Neural progenitor cell (in vitro differentiated cells): ENCODE data around the gene ACOXL. TPM values are rescaled to one million over a fixed set of nuclear protein-coding genes. Genes with fewer than 3 reads are reported as not detected.

Experiments used
- DNase-seq: peaks from one replicate; pipeline ENCODE4 v3.0.0-alpha.2; 2016; ENCODE audit warnings: low spot score
- H2AFZ ChIP-seq: fragments of 200-600 bp; sonication (generic); replicated peaks from 2 replicates; pipeline ENCODE4 v1.6.1; 2016; ENCODE audit warnings: antibody characterized with exemption
- H3F3A ChIP-seq: fragments of 200-600 bp; sonication (generic); 2 replicates; pipeline ENCODE4 v1.6.1; 2016; ENCODE audit warnings: antibody characterized with exemption, low read depth
- H3K27ac ChIP-seq: fragments of 200-600 bp; sonication (generic); 2 replicates; pipeline ENCODE4 v1.5.1; 2016; ENCODE audit warnings: mild to moderate bottlenecking
- H3K27me3 ChIP-seq: fragments of 200-600 bp; sonication (generic); 2 replicates; pipeline ENCODE4 v1.6.1; 2016; ENCODE audit warnings: mild to moderate bottlenecking, moderate library complexity
- H3K36me3 ChIP-seq: fragments of 200-600 bp; sonication (generic); 2 replicates; pipeline ENCODE4 v1.5.1; 2016
- H3K4me1 ChIP-seq: fragments of 200-600 bp; sonication (generic); 2 replicates; pipeline ENCODE4 v1.6.1; 2016; ENCODE audit warnings: mixed run types
- H3K4me2 ChIP-seq: fragments of 200-600 bp; sonication (generic); 2 replicates; pipeline ENCODE4 v1.6.1; 2016
- H3K4me3 ChIP-seq: fragments of 200-600 bp; sonication (generic); 2 replicates; pipeline ENCODE4 v1.5.1; 2016
- H3K79me2 ChIP-seq: fragments of 200-600 bp; sonication (generic); 2 replicates; pipeline ENCODE4 v1.6.1; 2016; ENCODE audit warnings: low read depth
- H3K9ac ChIP-seq: fragments of 200-600 bp; sonication (generic); 2 replicates; pipeline ENCODE4 v1.6.1; 2016
- H3K9me3 ChIP-seq: fragments of 200-600 bp; sonication (generic); 2 replicates; pipeline ENCODE4 v1.5.1; 2016; ENCODE audit warnings: low read depth
- H4K20me1 ChIP-seq: fragments of 200-600 bp; sonication (generic); 2 replicates; pipeline ENCODE4 v1.6.1; 2016; ENCODE audit warnings: low read depth
- H3K27ac Mint-ChIP-seq: 3 replicates; pipeline ENCODE4 v1.8.0; 2021; ENCODE audit warnings: mixed read lengths
- H3K27me3 Mint-ChIP-seq: 2 replicates; pipeline ENCODE4 v1.8.0; 2022; ENCODE audit warnings: low read depth, mild to moderate bottlenecking, inconsistent platforms, moderate library complexity, mixed read lengths; ENCODE audit not compliant: insufficient read depth
- H3K36me3 Mint-ChIP-seq: 3 replicates; pipeline ENCODE4 v1.8.0; 2021; ENCODE audit warnings: mixed read lengths
- H3K4me1 Mint-ChIP-seq: 3 replicates; pipeline ENCODE4 v1.8.0; 2021; ENCODE audit warnings: mixed read lengths
- H3K4me3 Mint-ChIP-seq: 3 replicates; pipeline ENCODE4 v1.8.0; 2021; ENCODE audit warnings: mild to moderate bottlenecking, moderate library complexity, mixed read lengths
- H3K9me3 Mint-ChIP-seq: 3 replicates; pipeline ENCODE4 v1.8.0; 2020; ENCODE audit warnings: mixed read lengths
- CTCF ChIP-seq: fragments of 200-600 bp; sonication (generic); IDR thresholded peaks from 2 replicates; pipeline ENCODE4 v1.5.1; 2017; ENCODE audit warnings: antibody characterized with exemption, mild to moderate bottlenecking
- EZH2 ChIP-seq: fragments of 200-600 bp; sonication (generic); IDR thresholded peaks from 2 replicates; pipeline ENCODE4 v1.6.1; 2017; ENCODE audit warnings: antibody characterized with exemption, mild to moderate bottlenecking, moderate library complexity
- EZH2phosphoT487 ChIP-seq: fragments of 200-600 bp; sonication (generic); IDR thresholded peaks from 2 replicates; pipeline ENCODE4 v1.6.1; 2017; ENCODE audit warnings: antibody characterized with exemption
- total RNA-seq: library from RNA; depleted of rRNA; stranded (reverse); fragments of >200 nt; gene quantifications from 2 replicates; pipeline ENCODE4 v1.2.3, GENCODE V29; 2015; ENCODE audit warnings: low replicate concordance

ACOXL gene
- total RNA-seq, 1 donor from 2014 or later = 2.9 TPM

DNA sequence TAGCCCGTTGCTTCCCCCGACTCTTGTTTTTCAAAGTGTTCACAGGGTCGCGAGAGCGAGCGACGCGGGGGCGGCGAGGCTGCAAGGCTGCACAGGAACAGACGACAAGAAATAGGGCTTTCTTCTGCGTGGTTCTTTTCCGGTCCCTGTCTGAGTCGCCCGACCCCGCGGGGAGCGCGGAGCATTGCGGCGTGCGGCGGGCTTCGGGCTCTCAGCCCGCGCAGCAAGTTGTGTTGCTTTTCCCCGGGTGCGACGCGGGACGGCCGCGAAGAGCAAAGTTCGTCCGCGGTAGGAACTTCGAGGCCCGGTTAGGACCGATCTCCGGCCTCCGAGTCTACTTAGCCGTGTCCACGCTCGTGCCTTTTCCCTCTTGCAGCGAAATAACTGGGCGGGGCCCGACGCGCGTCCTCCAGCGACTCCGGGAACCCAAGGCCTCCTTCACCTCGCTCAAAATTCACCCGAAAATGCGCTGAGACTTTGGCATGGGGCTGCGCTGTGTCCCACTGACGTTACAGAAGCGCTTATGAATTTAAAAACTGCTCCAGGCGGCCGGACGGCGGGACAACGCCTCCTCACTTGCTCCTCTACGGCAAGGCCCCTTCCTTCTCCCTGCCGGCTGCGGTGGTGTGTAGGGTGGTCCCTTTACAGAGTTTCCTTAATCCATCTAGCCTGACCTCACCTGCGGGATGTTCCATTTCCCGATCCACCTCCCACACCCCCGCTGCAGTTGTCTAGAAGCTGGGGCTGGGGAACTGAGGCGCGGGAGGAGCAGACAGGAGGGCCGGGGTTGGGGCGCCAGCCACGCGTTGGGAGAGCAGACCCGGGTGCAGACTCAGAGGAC lies 386.8 kb downstream of the ACOXL start:
- peak overlapping the region; percentile 90 for H3K4me3 Mint-ChIP-seq
- H3K27me3 ChIP-seq = peaks cover 42% of the 10 kb centered on the region

DNA sequence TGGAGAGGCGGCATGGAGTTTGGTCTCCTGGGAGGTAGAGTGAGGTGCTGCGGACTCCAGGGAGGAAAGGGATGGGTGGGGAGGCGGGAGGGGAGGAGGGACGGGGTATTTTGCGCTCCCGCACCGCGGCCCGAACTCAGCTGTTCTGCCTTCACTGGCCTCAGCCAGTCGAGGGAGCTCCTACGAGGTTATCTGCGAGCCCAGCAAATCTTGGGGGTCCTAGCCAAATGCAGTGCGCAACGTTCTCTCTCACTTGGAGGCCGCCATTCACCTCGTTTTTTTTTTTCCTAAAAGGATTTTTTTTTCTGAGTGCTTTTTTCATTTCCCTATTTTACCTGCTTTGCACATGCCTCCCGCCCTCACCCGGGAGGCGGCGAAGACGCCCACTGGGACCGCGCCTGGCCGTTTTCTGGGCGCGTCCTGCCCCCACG lies 387.5 kb downstream of the ACOXL start:
- Histone ChIP-seq H3K4me2 (peak overlapping the region; percentile 92), H3K27ac (no peak overlapping the region), H3K4me1 (peaks cover 30% of the 10 kb centered on the region), H4K20me1 (peaks cover 37% of the 10 kb centered on the region), H3K4me3 (peak overlapping the region; percentile 95), H3K79me2 (peaks cover 37% of the 10 kb centered on the region), H2AFZ (peak overlapping the region; percentile 30), H3K27me3 (peaks cover 42% of the 10 kb centered on the region), H3F3A (peaks cover 45% of the 10 kb centered on the region), H3K9ac (no peak overlapping the region), H3K9me3 (no peaks in the 10 kb centered on the region), H3K36me3 (peaks cover 10% of the 10 kb centered on the region)
- Mint-ChIP-seq H3K27me3 (peaks cover 38% of the 10 kb centered on the region), H3K4me1 (peaks cover 26% of the 10 kb centered on the region), H3K36me3 (peaks cover 7% of the 10 kb centered on the region), H3K4me3 (peak overlapping the region; percentile 90), H3K27ac (no peak overlapping the region), H3K9me3 (no peaks in the 10 kb centered on the region)
- DNase-seq = peak; percentile 61
- TF ChIP-seq CTCF (no peak), EZH2phosphoT487 (no peak), EZH2 (no peak)

More for the DNA sequence above, 386.8 kb downstream of the ACOXL start:
- H3F3A ChIP-seq = peaks cover 45% of the 10 kb centered on the region
- Mint-ChIP-seq H3K9me3 (no peaks in the 10 kb centered on the region), H3K36me3 (peaks cover 3% of the 10 kb centered on the region), H3K27ac (no peak overlapping the region), H3K4me1 (peaks cover 21% of the 10 kb centered on the region), H3K27me3 (peaks cover 38% of the 10 kb centered on the region)
- peaks cover 30% of the 10 kb centered on the region for H4K20me1 ChIP-seq
- no peak overlapping the region for H3K9ac ChIP-seq
- peaks cover 4% of the 10 kb centered on the region for H3K36me3 ChIP-seq
- H3K27ac ChIP-seq = no peak overlapping the region
- peaks cover 31% of the 10 kb centered on the region for H3K79me2 ChIP-seq
- peak; percentile 99 for TF ChIP-seq EZH2
- no peak for TF ChIP-seq CTCF
- TF ChIP-seq EZH2phosphoT487 = peak; percentile 96
- H3K4me3 ChIP-seq = peak overlapping the region; percentile 95
- peak overlapping the region; percentile 92 for H3K4me2 ChIP-seq
- peak overlapping the region; percentile 30 for H2AFZ ChIP-seq
- H3K9me3 ChIP-seq = no peaks in the 10 kb centered on the region
- peak; percentile 44 for DNase-seq
- H3K4me1 ChIP-seq = peaks cover 23% of the 10 kb centered on the region

DNA sequence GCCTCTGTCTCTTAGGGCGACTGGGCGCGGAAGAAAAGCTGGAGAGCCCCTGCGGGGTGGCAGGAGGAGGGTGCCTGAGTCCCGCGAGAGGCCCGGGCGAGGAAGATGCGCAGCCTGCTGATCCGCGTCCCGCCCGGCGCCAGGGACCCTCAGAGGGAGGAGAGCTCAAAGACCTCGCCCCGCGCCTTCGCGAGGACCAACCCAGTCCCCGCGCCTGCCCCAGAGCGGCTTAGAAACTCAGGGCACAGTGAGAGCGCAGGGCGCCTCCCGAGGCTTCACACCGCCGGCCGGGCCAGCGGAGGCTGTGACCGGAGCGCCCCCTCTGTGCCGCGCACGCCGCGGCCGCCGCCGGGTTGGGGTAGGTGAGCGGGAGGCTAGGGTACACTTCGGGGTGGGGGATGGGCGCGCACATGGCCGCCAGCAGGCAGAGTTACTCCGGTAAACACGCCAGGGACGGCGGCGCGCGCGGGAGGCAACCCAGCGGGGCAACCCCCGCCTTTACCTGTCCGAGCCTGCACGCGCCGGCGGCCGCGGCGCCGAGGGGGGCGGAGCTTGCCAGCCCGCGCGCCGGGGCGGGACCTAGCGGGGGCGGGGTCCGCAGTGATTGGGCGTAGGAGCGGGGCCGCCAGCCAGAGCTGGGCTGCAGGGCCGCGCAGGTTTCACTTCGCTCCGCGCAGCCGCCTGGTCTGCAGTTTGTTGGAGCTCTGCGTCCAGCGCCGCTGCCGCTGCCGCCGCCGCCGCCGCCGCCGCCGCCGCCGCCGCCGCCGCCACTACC lies 388.1 kb downstream of the ACOXL start, which contains the start of gene BCL2L11:
TSS of gene BCL2L11 (plus strand) at position 662 of the 775 bp plus-strand sequence. CDS start 2,832 bp downstream, outside the sequence.
- Histone ChIP-seq H3K27me3 (peaks cover 42% of the 10 kb centered on the region), H3K27ac (peak within 1 kb of the TSS; percentile 49), H3F3A (peaks cover 45% of the 10 kb centered on the region), H4K20me1 (peaks cover 43% of the 10 kb centered on the region), H3K4me3 (peak within 1 kb of the TSS; percentile 95), H3K9me3 (no peaks in the 10 kb centered on the region), H3K4me2 (peak within 1 kb of the TSS; percentile 92), H3K79me2 (peaks cover 43% of the 10 kb centered on the region), H3K4me1 (peaks cover 35% of the 10 kb centered on the region), H2AFZ (peak within 1 kb of the TSS; percentile 6), H3K36me3 (peaks cover 12% of the 10 kb centered on the region), H3K9ac (peak within 1 kb of the TSS; percentile 54)
- Mint-ChIP-seq H3K4me1 (peaks cover 33% of the 10 kb centered on the region), H3K9me3 (no peaks in the 10 kb centered on the region), H3K27me3 (peaks cover 38% of the 10 kb centered on the region), H3K4me3 (peak within 1 kb of the TSS; percentile 95), H3K27ac (no peak within 1 kb of the TSS), H3K36me3 (peaks cover 13% of the 10 kb centered on the region)
- DNase-seq = peak; percentile 97
- TF ChIP-seq EZH2phosphoT487 (no peak), CTCF (peak; percentile 58)
